Measurements from ENCODE around the gene CHMP2B.
A peak's percentile ranks its signal among the peaks of the same experiment; 100 is the strongest.
"Not testable (repeated sequence)": the region's sequence is repeated elsewhere in the genome, so short reads cannot be mapped to it uniquely, and the experiment has no call there.

Gene CHMP2B

DNA sequence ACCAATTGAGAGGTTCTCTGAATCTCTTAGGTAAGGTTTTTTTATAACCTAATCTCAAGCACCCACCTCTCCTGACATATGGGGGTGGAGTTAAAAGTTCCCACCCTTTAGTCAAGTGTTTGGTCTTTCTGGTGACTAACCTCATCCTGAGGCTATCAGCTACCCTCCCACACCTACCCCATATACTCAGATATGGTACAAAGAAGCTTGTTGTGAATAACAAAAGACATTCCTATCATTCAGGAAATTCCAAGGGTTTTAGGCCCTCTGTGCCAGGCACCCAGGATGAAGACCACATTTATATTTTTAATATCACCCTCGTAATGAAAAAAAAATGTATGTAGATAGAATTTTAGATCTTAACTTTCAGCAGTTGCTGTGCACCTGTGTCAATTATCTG is 9.0 kb downstream of the CHMP2B start:
- no peak for DNase-seq

DNA sequence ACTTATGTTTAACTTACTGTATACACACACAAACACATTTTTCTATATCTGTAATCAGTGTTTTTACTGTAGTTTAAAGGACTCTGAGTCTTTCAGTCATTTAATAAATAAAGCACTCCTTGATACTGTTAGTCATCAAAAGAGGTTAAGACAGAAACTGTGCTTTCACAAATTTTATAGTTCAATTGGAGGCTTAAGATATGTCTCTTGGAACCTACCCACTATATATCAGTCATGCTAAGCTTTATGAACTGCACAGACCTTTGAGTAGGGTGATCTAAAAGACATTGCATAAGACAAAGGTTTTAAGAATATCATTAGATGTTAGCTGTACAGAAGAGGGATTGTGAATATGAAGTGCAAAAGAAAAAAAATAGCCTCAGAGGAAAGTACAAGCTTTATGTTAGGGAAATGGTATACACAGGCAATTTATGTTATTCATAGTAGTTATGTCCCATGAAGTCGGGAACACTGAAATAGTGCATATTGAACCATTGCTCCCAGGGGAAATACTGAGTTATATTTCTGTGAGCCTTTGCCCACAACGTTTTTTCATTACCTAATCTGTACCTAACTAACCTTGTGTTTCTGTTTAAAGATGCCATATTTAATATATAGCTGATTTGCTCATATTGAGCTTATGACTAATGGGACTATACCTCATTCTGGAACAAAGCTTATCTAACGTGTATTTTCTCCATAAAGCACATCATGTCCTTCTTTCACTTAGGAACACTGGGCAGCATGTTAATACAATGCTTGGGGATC is 19.7 kb downstream of the CHMP2B start:
- DNase-seq = no peak

GRCh38 chr3:87247430-87247773 is 20.3 kb downstream of the CHMP2B start:
- DNase-seq = no peak

DNA sequence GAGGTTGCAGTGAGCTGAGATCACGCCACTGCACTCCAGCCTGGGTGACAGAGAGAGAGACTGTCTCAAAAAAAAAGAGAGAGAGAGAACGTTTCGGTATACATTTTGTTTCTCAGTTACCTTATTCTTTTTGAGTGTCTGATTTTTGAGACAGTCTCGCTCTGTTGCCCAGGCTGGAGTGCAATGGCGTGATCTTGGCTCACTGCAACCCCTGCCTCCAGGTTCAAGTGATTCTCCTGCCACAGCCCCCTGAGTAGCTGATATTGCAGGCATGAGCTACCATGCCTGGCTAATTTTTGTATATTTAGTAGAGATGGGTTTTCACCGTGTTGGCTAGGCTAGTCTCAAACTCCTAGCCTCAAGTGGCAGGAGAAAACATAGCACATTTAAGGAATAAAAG is 21.1 kb downstream of the CHMP2B start:
- DNase-seq = not testable (repeated sequence)

DNA sequence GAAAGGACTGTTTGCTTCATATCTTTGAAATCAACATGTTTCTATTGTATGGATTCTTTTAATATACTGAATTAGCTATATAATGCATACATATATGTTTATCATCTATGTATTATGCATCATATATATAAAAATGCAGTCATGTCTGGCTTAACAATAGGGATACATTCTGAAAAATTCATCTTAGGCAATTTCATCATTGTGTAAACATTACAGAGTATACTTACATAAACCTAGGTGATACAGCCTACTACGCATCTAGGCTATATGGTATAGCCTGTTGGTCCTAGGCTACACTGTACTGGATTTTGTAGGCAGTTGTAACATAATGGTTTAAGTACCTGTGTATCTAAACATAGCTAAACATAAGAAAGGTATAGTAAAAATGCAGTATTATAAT is 21.7 kb downstream of the CHMP2B start:
- DNase-seq = no peak

DNA sequence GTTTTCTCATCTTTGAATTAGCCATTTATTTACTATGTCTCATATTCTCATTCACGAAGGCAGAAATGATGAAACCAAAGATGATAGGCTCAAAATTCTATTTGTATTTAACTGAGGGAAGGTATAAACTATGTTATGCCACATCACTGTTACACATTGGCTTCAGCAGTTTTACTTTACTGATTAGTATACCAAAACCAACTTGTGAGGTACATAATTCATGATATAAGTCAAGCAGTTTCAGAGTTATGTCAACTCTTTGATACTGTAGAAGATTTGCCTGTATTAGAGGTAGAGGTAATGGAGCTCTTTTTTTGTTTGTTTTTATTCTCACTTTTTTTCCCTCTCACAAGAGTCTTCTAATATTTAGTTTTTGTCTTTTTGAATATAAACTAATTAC is 22.9 kb downstream of the CHMP2B start:
- DNase-seq = no peak

DNA sequence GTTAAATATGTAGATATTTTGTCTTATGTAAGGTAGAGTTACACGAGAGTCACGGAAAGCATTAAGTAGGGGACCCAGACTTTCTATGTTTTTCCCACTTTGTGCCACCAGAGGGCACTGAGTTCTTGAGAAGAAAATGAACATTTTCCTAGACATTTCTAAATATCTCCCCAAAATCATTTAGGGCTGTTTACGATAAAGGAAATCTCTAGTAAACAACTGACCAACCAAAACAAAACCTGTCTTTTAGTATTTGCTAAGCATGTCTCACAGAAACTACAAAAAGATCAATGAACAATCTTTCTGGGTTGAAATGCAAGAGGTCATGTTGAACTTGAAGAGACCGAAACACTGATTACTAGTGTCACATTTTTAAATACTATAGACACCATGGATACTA is 33.2 kb downstream of the CHMP2B start:
- DNase-seq = peak; percentile 36

DNA sequence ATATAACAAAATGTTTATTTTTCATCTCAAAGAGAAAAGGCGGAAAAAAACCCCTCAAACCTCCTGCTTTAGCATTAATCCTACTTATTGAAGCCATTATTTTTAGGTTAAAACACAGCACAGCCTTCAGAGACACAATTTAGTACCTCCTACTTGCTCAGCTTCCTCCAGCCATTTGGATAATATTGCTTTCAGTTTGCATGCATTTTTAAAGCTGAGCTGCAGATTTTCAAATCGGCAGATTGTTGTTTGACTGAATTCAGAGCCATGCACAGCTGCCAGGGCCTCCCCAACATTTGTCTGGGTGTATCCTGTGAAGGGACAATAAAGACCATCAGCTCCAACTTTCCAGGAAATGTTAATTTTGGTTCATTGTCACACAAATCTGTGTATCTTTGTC is 34.8 kb downstream of the CHMP2B start:
- no peak for DNase-seq

- DNase-seq = peak; percentile 56
These were observed 41.0 kb downstream of the CHMP2B start for GRCh38 chr3:87267953-87268645.

DNA sequence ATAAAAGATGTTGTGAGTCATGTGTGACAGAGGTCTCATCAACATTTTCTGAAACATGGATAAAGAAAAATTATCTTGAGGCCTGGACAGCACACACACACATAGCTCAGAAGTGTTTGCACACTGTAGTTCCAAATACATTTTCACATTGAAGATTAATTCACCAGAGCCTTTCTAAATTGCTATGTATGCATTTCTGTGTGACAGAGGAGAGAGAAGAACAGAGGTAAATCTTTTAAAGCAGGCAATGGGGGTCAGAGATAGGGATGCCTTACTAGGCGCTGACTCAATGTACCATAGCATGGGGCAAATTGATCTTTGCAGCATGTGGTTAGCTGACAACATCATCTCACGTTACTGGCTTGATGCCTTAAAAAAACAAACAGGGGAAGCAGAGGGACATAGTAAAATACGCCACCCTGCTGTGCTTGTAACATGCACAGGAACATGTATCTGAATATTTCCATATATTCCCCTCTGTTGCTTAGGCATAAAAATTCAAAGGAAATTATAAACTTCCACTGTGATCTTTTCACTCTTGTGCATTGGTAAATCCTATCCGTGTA is 41.6 kb downstream of the CHMP2B start:
- peak; percentile 36 for DNase-seq

- DNase-seq = no peak
These were observed 42.6 kb downstream of the CHMP2B start for GRCh38 chr3:87269723-87270122.

DNA sequence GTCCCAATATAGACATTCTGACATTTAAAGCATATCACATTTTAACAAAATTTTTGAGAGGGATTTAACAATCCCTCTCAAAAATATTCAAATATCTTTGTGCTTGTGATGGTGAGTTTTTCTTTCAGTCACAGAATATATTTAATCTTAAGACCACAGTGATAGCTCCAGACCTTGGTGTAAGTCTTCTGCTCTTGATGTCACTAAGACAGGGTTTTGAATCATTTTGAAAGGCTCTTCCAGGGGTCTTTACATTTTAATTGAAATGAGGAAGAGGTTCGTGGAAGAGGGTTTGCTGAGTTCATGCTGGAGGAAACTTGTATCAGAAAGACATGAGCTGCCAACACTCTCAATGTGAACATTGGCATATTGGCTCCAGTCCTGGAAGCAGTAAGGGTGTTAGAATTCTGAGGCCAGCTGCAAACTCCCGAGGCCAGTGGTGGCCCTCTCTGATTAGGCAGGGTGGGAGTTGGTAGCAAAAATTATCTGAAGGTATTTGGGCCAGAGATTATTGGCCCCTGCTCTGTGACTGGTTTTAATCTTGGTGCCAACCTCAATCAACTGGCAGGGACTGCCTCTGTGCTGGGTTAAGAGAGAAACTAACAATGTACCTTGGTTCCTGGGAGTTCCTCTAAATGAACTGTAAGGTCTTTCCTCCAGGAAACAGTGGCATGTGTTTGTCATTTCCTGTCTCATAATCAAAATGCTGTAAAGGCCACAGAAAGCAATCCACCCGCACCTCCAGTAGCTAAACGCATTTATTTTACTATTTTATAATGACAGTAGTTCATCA is 44.0 kb downstream of the CHMP2B start:
- peak; percentile 52 for DNase-seq

DNA sequence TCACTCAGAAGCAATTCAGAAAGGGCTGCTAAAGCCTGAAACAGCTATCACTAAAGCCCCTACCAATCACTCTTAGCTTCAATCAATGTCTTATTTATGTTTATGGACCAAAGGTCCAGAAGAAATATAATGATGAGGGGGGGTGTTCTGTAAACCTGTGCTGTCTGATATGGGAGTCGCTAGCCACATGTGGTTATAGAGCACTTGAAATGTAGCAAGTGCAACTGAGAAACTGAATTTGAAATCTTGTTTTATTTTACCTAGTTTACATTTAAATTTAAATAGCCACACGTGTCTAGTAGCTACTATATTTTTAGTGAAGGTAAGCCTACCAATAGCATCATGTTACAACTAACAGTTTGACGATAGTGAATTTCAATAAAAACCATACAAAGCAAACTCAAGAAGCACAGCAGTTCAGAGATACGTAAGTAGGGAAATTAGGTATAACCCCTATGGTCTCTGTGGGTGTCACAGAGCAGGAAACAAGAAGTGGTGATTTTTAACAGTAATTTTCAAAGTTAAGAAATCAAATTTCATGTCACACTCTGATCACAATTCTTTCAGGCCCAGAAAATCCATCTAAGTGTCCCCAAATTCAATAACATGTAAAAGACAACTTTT is 45.7 kb downstream of the CHMP2B start:
- no peak for DNase-seq

- no peak for DNase-seq
These were observed 49.4 kb downstream of the CHMP2B start, which contains the start of gene POU1F1 for GRCh38 chr3:87276484-87276883. POU1F1 (minus strand) TSS chr3:87276584; CDS start chr3:87276462, 122 bp downstream.

DNA sequence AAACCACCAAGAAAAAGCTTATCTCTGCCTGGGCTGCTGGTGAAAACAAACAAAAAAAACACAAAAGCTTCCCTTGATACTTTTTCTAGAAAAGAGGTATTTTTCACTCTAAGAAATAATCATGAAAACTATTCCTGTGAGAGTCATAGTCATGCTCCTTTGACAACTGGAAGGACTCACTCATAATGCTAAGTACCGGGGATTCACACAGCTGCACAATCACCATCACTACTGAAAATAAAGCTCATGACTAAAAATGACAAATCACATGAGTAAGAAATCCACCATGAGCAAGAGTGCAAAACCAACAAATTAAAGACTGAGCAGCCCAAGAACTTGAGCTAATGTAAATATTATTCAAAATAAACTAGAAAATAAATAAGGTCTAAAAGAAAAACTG is 59.9 kb downstream of the CHMP2B start:
- DNase-seq = no peak

DNA sequence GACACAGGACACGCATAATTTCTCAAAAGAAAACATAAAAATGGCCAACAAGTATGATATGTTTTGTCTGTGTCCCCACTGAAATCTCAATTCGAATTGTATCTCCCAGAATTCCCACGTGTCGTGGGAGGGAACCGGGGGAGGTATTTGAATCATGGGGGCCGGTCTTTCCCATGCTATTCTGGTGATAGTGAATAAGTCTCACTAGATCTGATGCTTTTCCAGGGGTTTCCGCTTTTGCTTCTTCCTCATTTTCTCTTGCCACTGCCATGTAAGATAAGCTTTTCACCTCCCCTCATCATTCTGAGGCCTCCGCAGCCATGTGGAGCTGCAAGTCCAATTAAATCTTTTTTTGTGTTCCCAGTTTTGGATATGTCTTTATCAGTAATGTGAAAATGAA is 61.3 kb downstream of the CHMP2B start:
- no peak for DNase-seq

- peak; percentile 14 for DNase-seq
These were observed 71.1 kb downstream of the CHMP2B start for GRCh38 chr3:87298111-87298718.

DNA sequence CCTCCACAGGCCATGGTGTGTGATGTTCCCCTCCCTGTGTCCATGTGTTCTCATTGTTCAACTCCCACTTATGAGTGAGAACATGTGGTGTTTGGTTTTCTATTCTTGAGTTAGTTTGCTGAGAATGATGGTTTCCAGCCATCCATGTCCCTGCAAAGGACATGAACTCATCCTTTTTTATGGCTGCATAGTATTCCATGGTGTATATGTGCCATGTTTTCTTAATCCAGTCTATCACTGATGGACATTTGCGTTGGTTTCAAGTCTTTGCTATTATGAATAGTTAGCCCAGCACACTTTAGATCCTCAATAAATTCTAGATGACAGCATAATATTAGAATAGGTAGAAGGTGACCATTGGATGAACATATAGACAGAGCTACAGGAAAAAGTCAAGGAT is 77.9 kb downstream of the CHMP2B start:
- DNase-seq = not testable (repeated sequence)
